ENCODE data around the gene RNF14.
"Not testable (repeated sequence)": the region's sequence is repeated elsewhere in the genome, so short reads cannot be mapped to it uniquely, and the experiment has no call there.

The RNF14 gene

DNA sequence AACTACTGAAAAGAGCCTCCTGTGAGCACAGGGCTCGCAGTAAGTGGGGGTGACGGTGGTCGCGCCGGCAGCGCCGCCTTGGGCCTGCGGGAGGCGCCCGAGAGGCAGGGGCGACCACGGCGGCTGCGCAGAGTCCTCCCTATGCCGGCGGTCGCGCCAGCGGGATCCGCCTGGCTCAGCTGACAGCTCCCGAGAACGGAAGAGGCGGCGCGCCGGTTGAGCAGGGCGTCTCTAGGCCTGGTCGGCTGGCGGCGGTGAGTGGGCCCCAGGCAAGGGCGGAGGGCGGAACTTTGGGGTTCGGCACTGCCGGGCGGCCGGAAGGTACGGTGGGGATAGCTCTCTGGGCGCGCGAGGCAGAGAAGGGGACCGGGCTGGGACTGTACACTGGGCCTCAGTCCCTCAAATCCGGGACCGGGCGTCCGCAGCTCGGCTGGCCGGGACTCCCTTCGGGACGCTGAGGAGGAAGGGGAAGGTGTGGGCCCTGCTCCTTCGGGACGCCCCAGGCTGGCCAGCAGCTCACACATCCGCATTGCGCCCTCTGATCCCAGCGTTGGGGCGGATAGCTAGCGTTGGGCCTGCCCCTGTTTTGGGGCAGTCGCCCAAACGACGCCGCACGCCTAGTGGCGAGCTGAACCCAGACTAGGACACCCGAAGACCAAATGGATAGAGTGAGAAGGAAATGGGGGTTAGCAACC is at the start of gene RNF14:
TSS of gene RNF14 (plus strand) at position 192 of the 695 bp plus-strand sequence. CDS start 4,484 bp downstream, outside the sequence.
- DNase-seq (ENCODE audit: extremely low read depth, insufficient read length), result peak; percentile 97
- peak; percentile 89 for TF ChIP-seq CTCF (IDR thresholded peaks at IDR 0.05; ENCODE audit: insufficient read depth, low read length, poor library complexity, severe bottlenecking)
- Histone ChIP-seq H3K4me3 (replicated peaks; ENCODE audit: low read depth, low read length) (peak within 1 kb of the TSS; percentile 86), H3K27me3 (replicated peaks; ENCODE audit: control insufficient read depth, insufficient read depth, low read length) (no peaks in the 10 kb centered on the region), H3K36me3 (ENCODE audit: control insufficient read depth, insufficient read depth, low read length) (no peaks in the 10 kb centered on the region; the same call in 1 of the 2 replicates)

DNA sequence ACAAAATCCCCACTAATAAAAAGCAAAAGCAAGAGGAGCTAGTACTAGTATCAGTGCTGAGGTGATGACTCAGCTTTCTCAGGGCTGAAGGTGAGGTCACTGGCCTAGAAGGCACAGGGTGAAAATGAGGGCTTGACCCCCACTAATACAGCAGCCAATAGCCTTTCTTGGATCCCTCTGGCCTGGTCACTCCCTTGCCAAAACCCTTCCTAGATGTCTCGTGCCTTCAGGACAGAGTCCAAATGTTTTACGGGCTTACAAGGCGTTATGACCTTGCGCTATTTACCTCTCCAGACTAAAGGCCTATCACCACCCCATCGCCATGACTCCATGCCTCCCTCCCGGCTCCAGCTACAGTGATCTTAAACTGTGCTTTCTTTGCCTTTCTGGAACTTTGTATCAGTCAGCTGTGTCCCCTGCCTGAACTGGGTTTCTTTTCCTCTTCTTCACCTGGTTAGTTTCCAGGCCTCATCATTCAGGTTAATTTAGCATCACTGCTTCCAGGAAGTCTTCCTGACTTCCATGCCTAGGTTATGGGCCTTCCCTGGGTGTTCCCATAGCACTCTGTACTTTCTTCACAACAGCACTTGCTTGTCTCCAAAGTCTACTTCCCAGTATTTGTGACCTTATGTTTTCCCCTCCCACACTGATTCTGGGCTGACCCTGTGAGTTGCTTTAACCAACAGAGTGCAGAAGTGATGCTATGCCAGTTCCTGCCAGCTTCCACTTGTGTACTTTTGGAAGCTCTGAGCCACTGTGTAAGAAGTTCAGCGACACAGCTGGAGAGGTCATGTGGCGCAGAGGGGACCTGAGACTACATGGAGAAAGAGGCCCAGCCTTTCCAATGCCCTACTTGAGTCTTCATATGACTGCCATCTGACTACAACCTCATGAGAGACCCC is 49.4 kb upstream of the RNF14 start:
- no peak for DNase-seq (ENCODE audit: extremely low read depth, insufficient read length)
- Histone ChIP-seq H3K36me3 (ENCODE audit: control insufficient read depth, insufficient read depth, low read length) (no peaks in the 10 kb centered on the region), H3K27me3 (replicated peaks; ENCODE audit: control insufficient read depth, insufficient read depth, low read length) (no peaks in the 10 kb centered on the region), H3K4me3 (replicated peaks; ENCODE audit: low read depth, low read length) (no peak overlapping the region)
- no peak for TF ChIP-seq CTCF (IDR thresholded peaks at IDR 0.05; ENCODE audit: insufficient read depth, low read length, poor library complexity, severe bottlenecking)

- Histone ChIP-seq H3K36me3 (ENCODE audit: control insufficient read depth, insufficient read depth, low read length) (no peaks in the 10 kb centered on the region), H3K27me3 (replicated peaks; ENCODE audit: control insufficient read depth, insufficient read depth, low read length) (no peaks in the 10 kb centered on the region), H3K4me3 (replicated peaks; ENCODE audit: low read depth, low read length) (no peak overlapping the region)
- DNase-seq (ENCODE audit: extremely low read depth, insufficient read length), result no peak
- TF ChIP-seq CTCF (IDR thresholded peaks at IDR 0.05; ENCODE audit: insufficient read depth, low read length, poor library complexity, severe bottlenecking), result no peak
Observed at GRCh38 chr5:141920771-141921170, 48.1 kb upstream of the RNF14 start.

DNA sequence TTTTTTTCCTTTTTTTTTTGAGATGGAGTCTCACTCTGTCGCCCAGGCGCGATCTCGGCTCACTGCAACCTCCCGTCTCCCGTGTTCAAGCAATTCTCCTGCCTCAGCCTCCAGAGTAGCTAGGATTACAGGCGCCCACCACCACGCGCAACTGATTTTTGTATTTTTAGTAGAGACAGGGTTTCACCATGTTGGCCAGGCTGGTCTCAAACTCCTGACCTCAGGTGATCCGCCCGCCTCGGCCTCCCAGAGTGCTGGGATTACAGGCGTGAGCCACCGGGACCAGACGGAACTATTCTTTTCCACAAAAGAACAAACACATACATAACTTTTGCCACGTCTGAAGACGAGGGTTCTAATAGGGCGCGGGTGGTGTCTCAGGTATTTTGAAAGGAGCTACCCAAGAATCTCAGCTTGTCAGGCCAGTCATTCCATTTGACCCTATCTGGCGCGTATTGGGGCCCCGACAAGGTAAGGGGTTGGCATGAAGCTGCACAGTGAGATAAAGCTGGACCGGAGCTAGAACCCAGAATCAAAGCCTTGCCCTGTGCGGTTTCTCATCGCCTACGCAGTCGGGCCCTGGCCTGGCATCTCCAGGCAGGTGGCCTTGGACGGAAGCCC is 46.0 kb upstream of the RNF14 start:
- Histone ChIP-seq H3K36me3 (ENCODE audit: control insufficient read depth, insufficient read depth, low read length) (peaks cover 10% of the 10 kb centered on the region), H3K4me3 (replicated peaks; ENCODE audit: low read depth, low read length) (peak overlapping the region; percentile 92)
- DNase-seq (ENCODE audit: extremely low read depth, insufficient read length); H3K27me3 ChIP-seq (replicated peaks; ENCODE audit: control insufficient read depth, insufficient read depth, low read length): not testable (repeated sequence)

GRCh38 chr5:141923448-141924313 is 45.2 kb upstream of the RNF14 start, which contains the start of gene DELE1:
TSS of gene DELE1 (plus strand) at chr5:141923871. CDS start at chr5:141923942, 71 bp downstream.
- peak within 1 kb of the TSS; percentile 92 for H3K4me3 ChIP-seq (replicated peaks; ENCODE audit: low read depth, low read length)
- no peak for TF ChIP-seq CTCF (IDR thresholded peaks at IDR 0.05; ENCODE audit: insufficient read depth, low read length, poor library complexity, severe bottlenecking)

More at GRCh38 chr5:141923448-141924313, 45.2 kb upstream of the RNF14 start, which contains the start of gene DELE1:
- peaks cover 12% of the 10 kb centered on the region for H3K36me3 ChIP-seq (ENCODE audit: control insufficient read depth, insufficient read depth, low read length)
- peak; percentile 91 for DNase-seq (ENCODE audit: extremely low read depth, insufficient read length)
- H3K27me3 ChIP-seq (replicated peaks; ENCODE audit: control insufficient read depth, insufficient read depth, low read length), result no peaks in the 10 kb centered on the region
